HepG2 (cell line): ENCODE measurements around the gene GIMD1. TPM values are rescaled to one million over a fixed set of nuclear protein-coding genes. Genes with fewer than 3 reads are reported as not detected.
A peak's percentile ranks its signal among the peaks of the same experiment; 100 is the strongest.

Experiments used
- ATAC-seq: fragments of 200-7000 bp; cut with Tn5 transposase; 3 replicates; pipeline ENCODE4 v1.9.1; 2020; ENCODE audit warnings: mild to moderate bottlenecking, moderate library complexity
- BruUV-seq: library from RNA; stranded (reverse); fragments of 400-500 nt; replicated peaks from 2 replicates; lab custom pipeline; 2021; lab: Mats Ljungman, UMichigan
- CTCF ChIA-PET: fragments of 300-600 bp; formaldehyde crosslinking; extraction: SDS; loops from one replicate; lab custom pipeline; 2021; ENCODE audit warnings: low total read pairs, inconsistent platforms, low intra/inter-chr PET ratio; lab: Yijun Ruan, JAX
- POLR2A ChIA-PET: fragments of 350-600 bp; sonication (Branson Sonifier 250); formaldehyde crosslinking; loops from one replicate; lab custom pipeline; 2020; ENCODE audit warnings: antibody characterized with exemption, inconsistent platforms; lab: Yijun Ruan, JAX
- DNase-seq: peaks from one replicate; pipeline ENCODE4 v3.0.0-alpha.2; 2015; ENCODE audit warnings: low spot score
- FAIRE-seq: peaks from 3 replicates; lab custom pipeline; 2011; peaks lifted over from hg19 to GRCh38; lab: Jason Lieb, UNC
- H2AFZ ChIP-seq: one replicate; pipeline ENCODE4 v1.6.1; 2011; ENCODE audit warnings: low read length, inconsistent platforms
- H3K27ac ChIP-seq: fragments of 300-600 bp; 3 replicates; pipeline ENCODE4 v1.8.0; 2011; ENCODE audit warnings: mixed run types, mild to moderate bottlenecking, mixed read lengths, low read length, inconsistent platforms; ENCODE audit not compliant: insufficient read depth; ENCODE audit errors: extremely low read length
- H3K27me3 ChIP-seq, 2 experiments: fragments of 200-600 bp in 1 of 2; 2 replicates in 1 of 2; 3 replicates in 1 of 2; pipeline versions ENCODE4 v1.6.0 to v1.8.0; 2011; ENCODE audit warnings: low read length in 2 of 2, mild to moderate bottlenecking in 2 of 2, moderate library complexity in 2 of 2, inconsistent platforms in 1 of 2; ENCODE audit not compliant: insufficient read depth in 2 of 2, control insufficient read depth in 1 of 2
- H3K36me3 ChIP-seq, 2 experiments: fragments of 200-600 bp in 1 of 2; replicated peaks in 1 of 2; 2 replicates in 1 of 2; 3 replicates in 1 of 2; pipeline versions ENCODE4 v1.5.1 to v1.8.0; 2011; ENCODE audit warnings: low read length in 2 of 2, inconsistent platforms in 1 of 2; ENCODE audit not compliant: insufficient read depth in 2 of 2, control insufficient read depth in 1 of 2
- H3K4me1 ChIP-seq: 2 replicates; pipeline ENCODE4 v1.5.1; 2012; ENCODE audit warnings: low read length, inconsistent platforms; ENCODE audit not compliant: insufficient read depth
- H3K4me2 ChIP-seq: 2 replicates; pipeline ENCODE4 v1.6.0; 2011; ENCODE audit warnings: low read depth, low read length, inconsistent platforms
- H3K4me3 ChIP-seq, 3 experiments: fragments of 200-600 bp in 1 of 3; sonication (generic), shearing (Covaris generic) in 1 of 3; replicated peaks in 1 of 3; 2 replicates each; pipeline ENCODE4 v1.5.1; 2011 to 2016; ENCODE audit warnings: low read length in 3 of 3, inconsistent platforms in 2 of 3, low read depth in 2 of 3, mild to moderate bottlenecking in 2 of 3, control low read depth in 1 of 3, mixed read lengths in 1 of 3; ENCODE audit not compliant: insufficient read depth in 1 of 3
- H3K79me2 ChIP-seq: one replicate; pipeline ENCODE4 v1.6.1; 2011; ENCODE audit warnings: low read length, inconsistent platforms; ENCODE audit not compliant: insufficient read depth
- H3K9ac ChIP-seq: 2 replicates; pipeline ENCODE4 v1.6.0; 2011; ENCODE audit warnings: mild to moderate bottlenecking, low read depth, low read length, inconsistent platforms; ENCODE audit not compliant: insufficient read depth
- H3K9me3 ChIP-seq: 2 replicates; pipeline ENCODE4 v1.5.1; 2012; ENCODE audit warnings: mild to moderate bottlenecking, low read length
- H4K20me1 ChIP-seq: 2 replicates; pipeline ENCODE4 v1.6.0; 2011; ENCODE audit warnings: inconsistent platforms, mild to moderate bottlenecking, low read length, moderate library complexity; ENCODE audit not compliant: insufficient read depth
- AFF4 ChIP-seq: sonication (generic); formaldehyde crosslinking; IDR thresholded peaks from 2 replicates; pipeline ENCODE4 v1.4.0; 2020; ENCODE audit warnings: missing genetic modification reagents
- DMAP1 ChIP-seq: IDR thresholded peaks from 2 replicates; pipeline ENCODE4 v1.6.1; 2016
- KIAA2018 ChIP-seq: sonication (generic); formaldehyde crosslinking; IDR thresholded peaks from 2 replicates; pipeline ENCODE4 v1.5.0; 2020; ENCODE audit warnings: mild to moderate bottlenecking, missing genetic modification reagents, borderline replicate concordance
- MXD4 ChIP-seq: IDR thresholded peaks from 2 replicates; pipeline ENCODE4 v1.6.1; 2016; ENCODE audit warnings: mild to moderate bottlenecking, missing biosample characterization, missing genetic modification reagents
- TBL1XR1 ChIP-seq: fragments of 150-350 bp; IDR thresholded peaks from 2 replicates; pipeline ENCODE4 v1.6.1; 2014; ENCODE audit warnings: borderline replicate concordance, low read length; ENCODE audit not compliant: partially characterized antibody
- TERF1 ChIP-seq: sonication (generic); formaldehyde crosslinking; IDR thresholded peaks from 2 replicates; pipeline ENCODE4 v1.8.0; 2022; ENCODE audit warnings: mild to moderate bottlenecking, missing genetic modification reagents, moderate library complexity
- ZMAT5 ChIP-seq: sonication (generic); formaldehyde crosslinking; IDR thresholded peaks from 2 replicates; pipeline ENCODE4 v1.5.0; 2020; ENCODE audit warnings: mild to moderate bottlenecking, low read depth, missing genetic modification reagents, borderline replicate concordance
- ZNF839 ChIP-seq: sonication (generic); formaldehyde crosslinking; IDR thresholded peaks from 2 replicates; pipeline ENCODE4 v1.4.0; 2020; ENCODE audit warnings: missing genetic modification reagents, mild to moderate bottlenecking, borderline replicate concordance
- WGBS: methylation state at CpG from one replicate; pipeline ENCODE4 v1.1.6; 2017; ENCODE audit warnings: low lambda C conversion rate; 5-methylcytosine and 5-hydroxymethylcytosine counted together
- in situ Hi-C: cut with HindIII; loops from 2 replicates; pipeline ENCODE4 v1.10.0; 2017; ENCODE audit warnings: low pct_unique_long_range_greater_than_20kb; ENCODE audit not compliant: extremely low pct_ligation_motif_present
- intact Hi-C: fragments of 100-400 bp; cut with micrococcal nuclease; formaldehyde crosslinking; loops from one replicate; pipeline ENCODE4 v1.10.0; 2022; ENCODE audit not compliant: unreplicated experiment
- polyA plus RNA-seq, 8 experiments: library from polyadenylated mRNA; depleted of rRNA in 3 of 8; stranded (reverse) in 7 of 8; unstranded in 1 of 8; fragments of >200 nt; fragmentation: Illumina TruSeq in 4 of 8; extraction: Trizol in 4 of 8; gene quantifications; 2 replicates each; pipeline versions ENCODE4 v1.2.1 to v1.2.3, GENCODE V29; 2011 to 2016; ENCODE audit warnings: low read depth in 4 of 8, missing spikeins in 1 of 8, mixed read lengths in 1 of 8; ENCODE audit not compliant: insufficient read depth in 1 of 8
- total RNA-seq, 5 experiments: library from RNA; depleted of rRNA; stranded (reverse); fragments of >200 nt; fragmentation: Illumina TruSeq; extraction: Trizol; gene quantifications; 2 replicates each; pipeline ENCODE4 v1.2.3, GENCODE V29; 2016; ENCODE audit warnings: low read depth in 1 of 5

Gene GIMD1
- total and polyA plus RNA-seq, 2 of the 13 experiments (the other 11 are each of a cell fraction or from before 2014, with no cell fraction given): not detected

GRCh38 chr4:106315476-106315967 lies 53.1 kb downstream of the GIMD1 start:
- Histone ChIP-seq H2AFZ (no peak overlapping the region), H4K20me1 (no peaks in the 10 kb centered on the region), H3K4me3 (peak overlapping the region; percentile 89 to 97 (median 93)), H3K27me3 (no peaks in the 10 kb centered on the region; a peak in 2 of 5 replicates), H3K4me2 (peak overlapping the region; percentile 75), H3K4me1 (peaks cover 64% of the 10 kb centered on the region), H3K9me3 (no peaks in the 10 kb centered on the region), H3K27ac (peak overlapping the region; percentile 99), H3K36me3 (0 out of 5 replicates have a peak, but pooled peaks cover 0 to 3% of the 10 kb centered on the region in 2 experiments), H3K9ac (peak overlapping the region; percentile 99), H3K79me2 (peaks cover 99% of the 10 kb centered on the region)
- 0% methylated on average over 7 of the region's 13 CpGs for WGBS
- FAIRE-seq (no peak), DNase-seq (peak; percentile 39), ATAC-seq (peak; percentile 63)
- intact Hi-C loops: loop anchor here (5.0 to 10.0 kb wide), 2 partner anchors 52 to 611 kb away; partner anchors contain the start of genes GIMD1, GSTCD and INTS12
- in situ Hi-C loops: no loop called here
- TSS peak; percentile 83 for BruUV-seq
- POLR2A ChIA-PET: interaction anchor here (0.7 to 2.7 kb wide), 25 partner anchors 9 to 78 kb away, joined by 3 to 45 read pairs (median 5); no protein-coding TSS in a partner anchor
- CTCF ChIA-PET: no interaction called here
- TF ChIP-seq AFF4 (CRISPR knock-in tag) (0 out of 2 replicates have a peak, but pooled peaks have one; percentile 93), TBL1XR1 (no peak), MXD4 (CRISPR knock-in tag) (no peak), ZMAT5 (no peak), ZNF839 (peak; percentile 15; the same call in 1 of the 2 replicates), TERF1 (CRISPR knock-in tag) (no peak), KIAA2018 (CRISPR knock-in tag) (no peak), DMAP1 (no peak)
